ENCODE results near the gene RBM15. TPM values are rescaled to one million over a fixed set of nuclear protein-coding genes. Genes with fewer than 3 reads are reported as not detected.

Gene RBM15
- total and polyA plus RNA-seq, 2 experiments from 2014 or later: 20.8 to 84.0 TPM

DNA sequence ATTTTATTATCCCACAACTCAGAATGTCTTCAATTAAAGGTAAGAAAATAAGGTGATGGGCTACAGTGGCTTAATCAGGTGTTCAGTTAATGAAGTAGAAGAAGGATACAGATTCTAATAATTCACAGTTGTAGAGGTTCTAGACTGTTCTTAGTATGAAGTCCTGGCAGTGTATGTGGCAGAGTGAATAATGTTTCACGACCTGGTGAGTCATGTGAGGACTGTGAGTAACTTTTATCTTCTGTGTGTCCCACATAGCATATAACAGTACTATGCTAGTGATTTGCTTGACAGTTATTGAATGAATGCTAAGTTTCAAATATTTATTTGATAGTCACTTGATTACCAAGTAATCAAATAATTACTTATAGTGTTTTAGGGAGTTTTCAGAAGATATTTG is 31.6 kb downstream of the RBM15 start:
- H3K4me2 ChIP-seq: no peak overlapping the region
- ATAC-seq (no peak), DNase-seq (ENCODE audit: low spot score) (no peak)
- no peaks in the 10 kb centered on the region for H3K4me1 Mint-ChIP-seq
- H3K27me3 ChIP-seq (ENCODE audit: insufficient read depth): no peaks in the 10 kb centered on the region
- H3K36me3 Mint-ChIP-seq (ENCODE audit: low read depth): peaks cover 27% of the 10 kb centered on the region; the same call in 2 of the 3 replicates
- H3K9me3 Mint-ChIP-seq: no peaks in the 10 kb centered on the region
- H3K27ac Mint-ChIP-seq: no peak overlapping the region
- peaks cover 23% of the 10 kb centered on the region for H4K20me1 ChIP-seq (replicated peaks; ENCODE audit: insufficient read depth)
- no peak overlapping the region for H3K4me3 Mint-ChIP-seq
- no peaks in the 10 kb centered on the region for H3K4me1 ChIP-seq (ENCODE audit: insufficient read depth)
- TF ChIP-seq POLR2AphosphoS5 (IDR thresholded peaks at IDR 0.05; ENCODE audit: low read depth) (no peak), CTCF (conservative IDR thresholded peaks at IDR 0.05; ENCODE audit: low read depth in 2 of 2) (no peak), ZNF331 (CRISPR knock-in tag; IDR thresholded peaks at IDR 0.05; ENCODE audit: low read depth) (no peak), STAT1 (IDR thresholded peaks at IDR 0.05; ENCODE audit: unreplicated experiment) (no peak), NANOG (IDR thresholded peaks at IDR 0.05; ENCODE audit: borderline replicate concordance) (no peak), REST (IDR thresholded peaks at IDR 0.05; ENCODE audit: unreplicated experiment) (no peak), EZH2 (IDR thresholded peaks at IDR 0.05; ENCODE audit: low read depth, unreplicated experiment) (no peak), JUNB (IDR thresholded peaks at IDR 0.05; ENCODE audit: unreplicated experiment) (no peak)
- no peak overlapping the region for H3K27ac ChIP-seq (ENCODE audit: low read depth)
- H3K36me3 ChIP-seq (ENCODE audit: insufficient read depth): peaks cover 18% of the 10 kb centered on the region; the same call in 1 of the 2 replicates
- H3K79me2 ChIP-seq (replicated peaks; ENCODE audit: insufficient read depth): peaks cover 36% of the 10 kb centered on the region
- no peaks in the 10 kb centered on the region; the same call in 1 of the 2 replicates for H3F3A ChIP-seq (replicated peaks; ENCODE audit: low read depth)
- H3K4me3 ChIP-seq: no peak overlapping the region
- H3K9me2 ChIP-seq (ENCODE audit: insufficient read depth): no peaks in the 10 kb centered on the region
- no peak overlapping the region for H2AFZ ChIP-seq
- peaks cover 1% of the 10 kb centered on the region for H3K27me3 Mint-ChIP-seq (ENCODE audit: insufficient read depth, low read depth, poor library complexity)

DNA sequence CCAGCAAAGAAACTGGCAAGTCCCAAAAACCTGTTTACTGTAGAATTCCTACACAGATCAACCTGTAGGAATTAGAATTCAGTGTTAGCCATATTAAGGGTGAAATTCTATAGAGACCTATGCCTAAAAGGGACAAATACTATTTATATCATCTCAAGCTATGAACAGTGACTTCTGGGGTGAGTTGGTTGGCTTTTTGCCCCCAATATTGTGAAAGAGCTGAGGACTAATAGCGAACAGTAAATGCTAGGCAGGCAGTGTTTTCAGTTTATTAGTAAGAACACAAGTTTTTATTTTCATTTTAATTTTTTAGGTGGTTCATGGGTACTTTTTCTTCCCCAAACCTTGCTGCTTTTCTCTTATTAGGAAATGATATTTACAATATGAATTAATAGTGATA is 36.3 kb downstream of the RBM15 start:
- Histone ChIP-seq H3K36me3 (ENCODE audit: insufficient read depth) (peaks cover 26% of the 10 kb centered on the region), H3K4me3 (no peak overlapping the region), H3K79me2 (replicated peaks; ENCODE audit: insufficient read depth) (peaks cover 9% of the 10 kb centered on the region; the same call in 1 of the 2 replicates), H3K27me3 (ENCODE audit: insufficient read depth) (no peaks in the 10 kb centered on the region), H4K20me1 (replicated peaks; ENCODE audit: insufficient read depth) (peaks cover 18% of the 10 kb centered on the region), H3K27ac (ENCODE audit: low read depth) (no peak overlapping the region), H3F3A (replicated peaks; ENCODE audit: low read depth) (no peaks in the 10 kb centered on the region; the same call in 1 of the 2 replicates), H2AFZ (no peak overlapping the region), H3K4me1 (ENCODE audit: insufficient read depth) (no peaks in the 10 kb centered on the region), H3K9me2 (ENCODE audit: insufficient read depth) (no peaks in the 10 kb centered on the region), H3K4me2 (no peak overlapping the region)
- Mint-ChIP-seq H3K27ac (no peak overlapping the region), H3K36me3 (ENCODE audit: low read depth) (peaks cover 51% of the 10 kb centered on the region), H3K4me3 (no peak overlapping the region), H3K27me3 (ENCODE audit: insufficient read depth, low read depth, poor library complexity) (peaks cover 2% of the 10 kb centered on the region), H3K4me1 (no peaks in the 10 kb centered on the region), H3K9me3 (no peaks in the 10 kb centered on the region)
- ATAC-seq (no peak), DNase-seq (ENCODE audit: low spot score) (no peak)
- no peak for TF ChIP-seq STAT1 (IDR thresholded peaks at IDR 0.05; ENCODE audit: unreplicated experiment)
- TF ChIP-seq, protein P1, sequence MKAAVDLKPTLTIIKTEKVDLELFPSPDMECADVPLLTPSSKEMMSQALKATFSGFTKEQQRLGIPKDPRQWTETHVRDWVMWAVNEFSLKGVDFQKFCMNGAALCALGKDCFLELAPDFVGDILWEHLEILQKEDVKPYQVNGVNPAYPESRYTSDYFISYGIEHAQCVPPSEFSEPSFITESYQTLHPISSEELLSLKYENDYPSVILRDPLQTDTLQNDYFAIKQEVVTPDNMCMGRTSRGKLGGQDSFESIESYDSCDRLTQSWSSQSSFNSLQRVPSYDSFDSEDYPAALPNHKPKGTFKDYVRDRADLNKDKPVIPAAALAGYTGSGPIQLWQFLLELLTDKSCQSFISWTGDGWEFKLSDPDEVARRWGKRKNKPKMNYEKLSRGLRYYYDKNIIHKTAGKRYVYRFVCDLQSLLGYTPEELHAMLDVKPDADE (IDR thresholded peaks at IDR 0.05): no peak
- no peak for TF ChIP-seq NANOG (IDR thresholded peaks at IDR 0.05; ENCODE audit: borderline replicate concordance)
